H9 (cell line): ENCODE measurements around the gene DIP2A. TPM values are rescaled to one million over a fixed set of nuclear protein-coding genes. Genes with fewer than 3 reads are reported as not detected.

Source experiments
- DNase-seq: peaks from one replicate; pipeline ENCODE4 v3.0.0-alpha.2; 2017
- H2AFZ ChIP-seq: one replicate; pipeline ENCODE4 v1.6.1; 2013; ENCODE audit warnings: mild to moderate bottlenecking, low read length, control low read depth, moderate library complexity
- H2AK5ac ChIP-seq: 2 replicates; pipeline ENCODE4 v1.6.1; 2013; ENCODE audit warnings: low read length, control low read depth, mixed read lengths; ENCODE audit not compliant: insufficient read length
- H2BK120ac ChIP-seq: one replicate; pipeline ENCODE4 v1.6.1; 2013; ENCODE audit warnings: low read depth, mild to moderate bottlenecking, low read length, control low read depth, inconsistent platforms; ENCODE audit not compliant: poor library complexity, severe bottlenecking
- H2BK12ac ChIP-seq: 2 replicates; pipeline ENCODE4 v1.6.1; 2013; ENCODE audit warnings: low read length, control low read depth, mixed read lengths, low read depth; ENCODE audit not compliant: insufficient read length
- H2BK15ac ChIP-seq: 2 replicates; pipeline ENCODE4 v1.6.1; 2013; ENCODE audit warnings: low read depth, low read length, control low read depth
- H2BK20ac ChIP-seq: one replicate; pipeline ENCODE4 v1.6.1; 2013; ENCODE audit warnings: low read depth, mild to moderate bottlenecking, low read length, control low read depth, inconsistent platforms; ENCODE audit not compliant: poor library complexity, severe bottlenecking
- H2BK5ac ChIP-seq: 2 replicates; pipeline ENCODE4 v1.6.1; 2013; ENCODE audit warnings: low read length, control low read depth, mixed read lengths; ENCODE audit not compliant: insufficient read length
- H3K14ac ChIP-seq: 2 replicates; pipeline ENCODE4 v1.6.1; 2013; ENCODE audit warnings: low read length, control low read depth; ENCODE audit not compliant: insufficient read depth
- H3K18ac ChIP-seq: 2 replicates; pipeline ENCODE4 v1.6.1; 2013; ENCODE audit warnings: low read depth, mild to moderate bottlenecking, mixed read lengths, low read length, control low read depth; ENCODE audit not compliant: insufficient read length
- H3K23ac ChIP-seq: 2 replicates; pipeline ENCODE4 v1.6.1; 2013; ENCODE audit warnings: low read length, control low read depth, mixed read lengths, low read depth; ENCODE audit not compliant: insufficient read length
- H3K23me2 ChIP-seq: 2 replicates; pipeline ENCODE4 v1.6.1; 2013; ENCODE audit warnings: low read depth, mild to moderate bottlenecking, mixed read lengths, low read length, control low read depth; ENCODE audit not compliant: insufficient read length, poor library complexity, severe bottlenecking
- H3K27ac ChIP-seq: 2 replicates; pipeline ENCODE4 v1.5.1; 2013; ENCODE audit warnings: low read length, control low read depth, mixed read lengths, low read depth; ENCODE audit not compliant: insufficient read length
- H3K27me3 ChIP-seq: 2 replicates; pipeline ENCODE4 v1.6.1; 2013; ENCODE audit warnings: low read length, control low read depth, inconsistent platforms; ENCODE audit not compliant: insufficient read depth
- H3K4ac ChIP-seq: 2 replicates; pipeline ENCODE4 v1.6.1; 2013; ENCODE audit warnings: low read depth, mild to moderate bottlenecking, control low read depth, inconsistent platforms, low read length, moderate library complexity
- H3K4me1 ChIP-seq: 2 replicates; pipeline ENCODE4 v1.6.1; 2013; ENCODE audit warnings: low read length, control low read depth, inconsistent platforms; ENCODE audit not compliant: insufficient read depth
- H3K4me2 ChIP-seq: 2 replicates; pipeline ENCODE4 v1.6.1; 2013; ENCODE audit warnings: low read length, control low read depth, mixed read lengths; ENCODE audit not compliant: insufficient read length, insufficient read depth
- H3K56ac ChIP-seq: 2 replicates; pipeline ENCODE4 v1.6.1; 2013; ENCODE audit warnings: low read depth, mild to moderate bottlenecking, mixed read lengths, low read length, control low read depth; ENCODE audit not compliant: insufficient read length
- H3K79me1 ChIP-seq: 2 replicates; pipeline ENCODE4 v1.6.1; 2013; ENCODE audit warnings: low read depth, mild to moderate bottlenecking, moderate library complexity, low read length, control low read depth, inconsistent platforms; ENCODE audit not compliant: insufficient read depth, poor library complexity, severe bottlenecking
- H3K79me2 ChIP-seq: 2 replicates; pipeline ENCODE4 v1.6.1; 2013; ENCODE audit warnings: low read length, control low read depth, inconsistent platforms; ENCODE audit not compliant: insufficient read depth
- H3K9ac ChIP-seq: 2 replicates; pipeline ENCODE4 v1.6.1; 2013; ENCODE audit warnings: low read length, control low read depth, mixed read lengths; ENCODE audit not compliant: insufficient read length; ENCODE audit errors: extremely low read depth
- H3K9me3 ChIP-seq: one replicate; pipeline ENCODE4 v1.6.1; 2013; ENCODE audit warnings: low read depth, low read length, inconsistent platforms; ENCODE audit not compliant: control insufficient read depth
- H3T11ph ChIP-seq: one replicate; pipeline ENCODE4 v1.6.1; 2013; ENCODE audit warnings: mild to moderate bottlenecking, low read length, control low read depth, inconsistent platforms
- H4K20me1 ChIP-seq: one replicate; pipeline ENCODE4 v1.6.1; 2013; ENCODE audit not compliant: control insufficient read depth, insufficient read length, insufficient read depth
- H4K5ac ChIP-seq: 2 replicates; pipeline ENCODE4 v1.6.1; 2013; ENCODE audit warnings: low read depth, mild to moderate bottlenecking, mixed read lengths, low read length, control low read depth; ENCODE audit not compliant: insufficient read length
- H4K8ac ChIP-seq: replicated peaks from 2 replicates; pipeline ENCODE4 v1.6.1; 2013; ENCODE audit warnings: low read length, control low read depth, mixed read lengths, low read depth; ENCODE audit not compliant: insufficient read length
- H4K91ac ChIP-seq: 2 replicates; pipeline ENCODE4 v1.6.1; 2013; ENCODE audit warnings: low read depth, mild to moderate bottlenecking, moderate library complexity, mixed read lengths, low read length, control low read depth; ENCODE audit not compliant: insufficient read length
- H3K27ac Mint-ChIP-seq, 3 experiments: 2 replicates in 2 of 3; 3 replicates in 1 of 3; pipeline ENCODE4 v1.8.0; 2020 to 2021; ENCODE audit warnings: mixed read lengths in 3 of 3, mild to moderate bottlenecking in 1 of 3, moderate library complexity in 1 of 3
- H3K27me3 Mint-ChIP-seq: 2 replicates; pipeline ENCODE4 v1.8.0; 2021; ENCODE audit warnings: low read depth, mild to moderate bottlenecking, moderate library complexity, mixed read lengths
- H3K36me3 Mint-ChIP-seq, 3 experiments: 2 replicates in 2 of 3; 3 replicates in 1 of 3; pipeline ENCODE4 v1.8.0; 2020 to 2021; ENCODE audit warnings: low read depth in 3 of 3, mixed read lengths in 3 of 3; ENCODE audit not compliant: insufficient read depth in 1 of 3
- H3K4me1 Mint-ChIP-seq, 2 experiments: 2 replicates each; pipeline ENCODE4 v1.8.0; 2020; ENCODE audit warnings: mixed read lengths in 2 of 2
- H3K4me3 Mint-ChIP-seq, 2 experiments: 2 replicates in 1 of 2; 3 replicates in 1 of 2; pipeline ENCODE4 v1.8.0; 2020 to 2021; ENCODE audit warnings: mild to moderate bottlenecking in 2 of 2, mixed read lengths in 2 of 2, moderate library complexity in 1 of 2
- H3K9me3 Mint-ChIP-seq, 2 experiments: 2 replicates in 1 of 2; 3 replicates in 1 of 2; pipeline ENCODE4 v1.8.0; 2020; ENCODE audit warnings: mild to moderate bottlenecking in 2 of 2, mixed read lengths in 2 of 2, moderate library complexity in 1 of 2
- CTCF ChIP-seq: fragments of 200-600 bp; sonication (generic); conservative IDR thresholded peaks from 3 replicates; pipeline ENCODE4 v1.8.0; 2021; ENCODE audit warnings: antibody characterized with exemption, mild to moderate bottlenecking
- WGBS: extraction: QIAGEN DNeasy Blood & Tissue Kit; methylation state at CpG from one replicate; pipeline ENCODE4 v1.1.7; 2013; ENCODE audit warnings: missing lambda C conversion rate, low lambda C conversion rate, mixed read lengths; ENCODE audit not compliant: insufficient read length; ENCODE audit errors: extremely low coverage; 5-methylcytosine and 5-hydroxymethylcytosine counted together
- total RNA-seq: library from RNA; stranded (reverse); gene quantifications from 2 replicates; pipeline ENCODE4 v1.2.1, GENCODE V29; 2021

Gene DIP2A
- total RNA-seq, 1 experiment from 2014 or later = 25.2 TPM

GRCh38 chr21:46477765-46478164 lies 19.1 kb downstream of the DIP2A start:
- H2BK20ac ChIP-seq = no peak overlapping the region
- no peak overlapping the region for H2BK12ac ChIP-seq
- H3K23me2 ChIP-seq = no peaks in the 10 kb centered on the region
- no peak overlapping the region for H2BK120ac ChIP-seq
- no peak overlapping the region for H2BK15ac ChIP-seq
- H2AFZ ChIP-seq = no peak overlapping the region
- H4K20me1 ChIP-seq = no peaks in the 10 kb centered on the region
- Mint-ChIP-seq H3K27ac (no peak overlapping the region; a peak in 1 of 7 replicates), H3K27me3 (no peaks in the 10 kb centered on the region), H3K4me1 (no peaks in the 10 kb centered on the region), H3K36me3 (peaks cover 2 to 11% (median 9%) of the 10 kb centered on the region in 3 experiments; a peak in 5 of 7 replicates), H3K9me3 (no peaks in the 10 kb centered on the region), H3K4me3 (no peak overlapping the region)
- no peaks in the 10 kb centered on the region for H3K9me3 ChIP-seq
- no peak overlapping the region for H2AK5ac ChIP-seq
- H4K91ac ChIP-seq = no peak overlapping the region
- DNase-seq = no peak
- H3K79me1 ChIP-seq = no peaks in the 10 kb centered on the region
- no peaks in the 10 kb centered on the region for H3K27me3 ChIP-seq
- H3T11ph ChIP-seq = no peak overlapping the region
- H3K4me1 ChIP-seq = no peaks in the 10 kb centered on the region
- H3K9ac ChIP-seq = no peak overlapping the region
- WGBS = no CpG with 5 or more reads among the region's 7 CpGs
- no peak overlapping the region for H2BK5ac ChIP-seq
- no peak overlapping the region for H4K5ac ChIP-seq
- no peak for TF ChIP-seq CTCF
- no peak overlapping the region for H3K4me2 ChIP-seq
- H4K8ac ChIP-seq = no peak overlapping the region
- H3K18ac ChIP-seq = no peak overlapping the region
- H3K14ac ChIP-seq = no peak overlapping the region
- no peak overlapping the region for H3K56ac ChIP-seq
- no peak overlapping the region for H3K4ac ChIP-seq
- H3K79me2 ChIP-seq = no peaks in the 10 kb centered on the region
- no peak overlapping the region for H3K23ac ChIP-seq
- no peak overlapping the region for H3K27ac ChIP-seq
